Measurements from ENCODE around the gene RAB11B.
"Not testable (repeated sequence)": the region's sequence is repeated elsewhere in the genome, so short reads cannot be mapped to it uniquely, and the experiment has no call there.

GRCh38 chr19:8425331-8425730 lies 35.2 kb downstream of the RAB11B start:
- not testable (repeated sequence) for TF ChIP-seq POLR2A (IDR thresholded peaks at IDR 0.05; ENCODE audit: low read length); GATA1 (IDR thresholded peaks at IDR 0.05; ENCODE audit: low read depth, low read length)
